GM18868 (cell line): Measurements from ENCODE around the gene SAE1.
A peak's percentile ranks its signal among the peaks of the same experiment; 100 is the strongest.
"Not testable (repeated sequence)": the region's sequence is repeated elsewhere in the genome, so short reads cannot be mapped to it uniquely, and the experiment has no call there.

ENCODE experiments used
- ATAC-seq: cut with Tn5 transposase; IDR thresholded peaks from one replicate; pipeline ENCODE4 v1.9.1; 2021; ENCODE audit warnings: mild to moderate bottlenecking, moderate library complexity; ENCODE audit not compliant: unreplicated experiment

Gene SAE1

DNA sequence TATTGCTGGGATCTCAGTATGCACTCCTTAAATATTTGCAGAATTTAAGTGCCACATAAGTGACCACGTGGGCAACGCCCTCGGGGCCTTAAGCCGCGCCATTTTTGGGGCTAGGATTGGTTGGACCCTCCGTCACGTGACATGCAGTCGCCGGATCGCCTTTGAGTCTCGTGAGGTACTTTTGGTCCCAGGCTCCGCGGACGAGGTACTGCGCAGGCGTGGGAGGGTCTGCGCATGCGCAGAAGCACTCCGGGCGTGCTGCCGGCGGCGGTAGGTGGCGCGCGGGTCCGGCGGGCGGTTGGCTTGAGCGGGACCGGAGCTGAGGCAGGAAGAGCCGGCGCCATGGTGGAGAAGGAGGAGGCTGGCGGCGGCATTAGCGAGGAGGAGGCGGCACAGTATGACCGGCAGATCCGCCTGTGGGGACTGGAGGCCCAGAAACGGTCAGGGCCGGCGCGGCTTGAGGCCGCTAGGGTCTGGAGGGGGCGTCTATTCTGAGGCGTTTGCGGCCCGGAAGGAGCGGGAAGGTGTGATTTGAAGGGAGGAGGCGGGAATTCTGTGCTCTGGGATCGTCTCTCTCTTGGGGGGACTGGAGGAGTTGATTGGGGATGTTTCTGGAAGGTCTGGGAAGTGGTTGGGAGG, at the start of gene SAE1:
Gene SAE1, plus strand, starts transcription at position 247 of the 639 bp plus-strand sequence. Its CDS starts 96 bp downstream, at position 343.
- ATAC-seq = peak; percentile 82

DNA sequence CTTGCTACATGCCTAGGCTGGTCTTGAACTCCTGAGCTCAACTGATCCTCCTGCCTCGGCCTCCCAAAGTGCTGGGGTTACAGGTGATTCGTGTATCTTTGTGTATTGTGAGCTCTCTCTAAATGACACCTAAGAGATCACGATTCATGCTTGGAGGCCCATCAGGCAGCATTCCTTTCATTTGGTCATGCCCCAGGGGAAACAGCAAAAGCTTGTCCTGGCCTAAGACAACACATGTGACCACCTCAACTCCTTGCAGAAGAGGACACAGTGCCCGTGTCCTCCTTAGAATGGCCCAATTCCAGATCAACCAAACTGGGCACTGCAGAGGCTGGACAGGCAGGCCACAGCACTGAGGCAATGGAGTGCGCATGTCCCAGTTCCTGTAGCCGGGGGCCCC, 49.5 kb upstream of the SAE1 start:
- no peak for ATAC-seq

DNA sequence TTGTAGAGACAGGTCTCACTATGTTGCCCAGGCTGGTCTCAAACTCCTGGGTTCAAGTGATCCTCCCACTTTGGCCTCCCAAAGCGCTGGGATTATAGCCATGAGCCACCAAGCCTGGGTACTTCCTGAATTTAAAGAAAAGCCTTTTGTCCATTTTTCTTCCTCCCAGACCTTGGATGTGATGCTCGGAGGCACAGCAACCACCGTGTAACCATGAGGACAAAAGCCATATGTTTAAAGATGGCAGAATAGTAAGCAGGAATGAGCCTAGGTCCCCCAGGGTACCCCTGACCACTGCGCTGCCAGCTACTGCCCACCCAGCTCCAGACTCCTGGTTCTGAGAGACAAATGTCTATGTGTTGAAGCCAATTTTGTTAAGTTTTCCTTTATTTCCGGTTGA, 48.1 kb upstream of the SAE1 start:
- no peak for ATAC-seq

DNA sequence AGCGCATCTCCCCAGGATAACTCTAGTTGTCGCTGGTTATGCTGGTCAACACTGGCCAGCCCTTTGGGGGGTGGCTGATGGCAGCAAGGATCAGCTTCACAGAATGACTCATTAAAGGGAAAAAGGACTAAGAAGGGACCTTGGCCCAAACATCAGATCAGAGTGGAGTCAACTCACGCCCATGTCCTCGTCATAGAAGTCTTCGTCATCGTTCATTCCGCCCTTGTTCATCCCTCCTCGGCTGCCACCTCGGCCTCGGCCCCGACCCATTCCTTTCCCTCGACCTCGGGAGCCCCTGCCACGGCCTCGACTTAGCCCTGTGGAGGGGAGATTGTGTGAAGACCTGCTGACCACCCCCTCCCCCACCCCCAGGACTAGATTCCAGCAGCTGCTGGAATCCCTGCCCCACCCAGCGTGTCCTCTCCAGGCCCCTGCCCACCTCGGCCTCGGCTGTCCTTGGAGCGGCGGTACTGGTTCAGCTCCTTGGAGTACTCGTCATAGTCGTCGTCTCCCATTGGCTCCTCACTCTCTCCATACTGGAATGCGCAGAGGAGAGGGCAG, 45.7 kb upstream of the SAE1 start:
- no peak for ATAC-seq

DNA sequence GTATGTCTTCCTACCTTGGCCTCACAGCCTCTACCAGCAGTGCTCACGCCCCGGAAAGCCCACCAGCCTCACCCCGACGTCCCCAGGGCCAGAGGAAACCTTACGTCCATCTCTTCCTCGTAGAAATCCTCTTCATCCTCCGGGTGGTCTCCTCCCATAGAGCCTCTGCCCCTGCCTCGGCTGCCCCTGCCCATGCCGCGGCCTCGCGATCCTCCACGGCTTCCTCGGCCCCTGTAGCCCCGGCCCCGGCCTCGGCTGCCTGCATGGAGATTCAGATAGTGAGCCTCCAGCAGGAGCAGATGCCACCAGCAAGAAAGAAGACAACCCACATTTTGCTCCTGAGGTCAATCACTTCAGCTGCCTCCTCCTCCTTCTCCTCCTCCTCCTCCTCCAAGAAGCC, 44.4 kb upstream of the SAE1 start:
- ATAC-seq = no peak

DNA sequence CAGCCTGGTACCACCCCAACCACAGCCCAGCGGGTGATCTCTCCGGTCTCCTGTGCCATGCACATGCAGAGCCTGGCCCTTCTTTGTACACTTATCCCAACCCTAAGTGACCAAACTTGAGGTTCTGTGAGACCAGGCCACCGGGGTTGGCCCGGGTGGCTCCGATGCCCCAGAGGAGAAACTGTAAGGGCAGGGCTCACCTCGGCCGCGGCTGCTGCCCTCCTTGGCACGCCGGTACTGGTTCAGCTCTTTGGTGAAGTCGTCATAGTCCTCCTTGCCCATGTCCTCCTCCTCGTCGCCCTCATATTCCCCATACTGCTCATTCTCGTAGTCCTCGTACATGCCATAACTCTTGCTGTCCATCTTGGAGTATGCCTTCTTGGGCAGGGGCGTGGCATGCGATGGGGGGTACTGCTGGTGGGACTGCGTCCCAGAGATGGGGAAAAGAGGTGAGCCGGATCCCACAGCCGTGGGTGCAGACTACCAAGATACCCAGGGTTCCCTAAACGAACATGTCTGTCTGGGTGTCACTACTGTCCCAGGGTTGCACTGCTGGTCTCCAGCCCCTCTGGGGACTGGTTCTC, 40.8 kb upstream of the SAE1 start:
- ATAC-seq = no peak

DNA sequence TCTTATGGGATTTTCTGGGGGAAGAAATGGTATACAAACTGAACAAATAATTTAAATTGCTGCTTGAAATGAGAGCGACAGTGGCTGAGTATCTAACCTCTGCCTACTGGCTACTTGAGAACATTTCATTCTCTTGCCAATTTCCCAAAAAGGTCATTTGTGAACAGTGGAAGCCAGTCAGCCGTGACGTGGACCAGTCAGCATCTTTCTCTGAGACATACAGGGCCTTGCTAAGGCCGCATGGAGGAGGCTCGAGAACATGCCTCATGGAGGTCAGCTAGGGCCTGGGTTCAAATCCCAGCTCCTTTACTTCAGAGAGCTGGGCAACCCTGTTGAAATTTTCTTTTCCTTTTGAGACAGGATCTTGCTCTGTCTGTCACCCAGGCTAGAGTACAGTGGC, 37.4 kb upstream of the SAE1 start:
- no peak for ATAC-seq

DNA sequence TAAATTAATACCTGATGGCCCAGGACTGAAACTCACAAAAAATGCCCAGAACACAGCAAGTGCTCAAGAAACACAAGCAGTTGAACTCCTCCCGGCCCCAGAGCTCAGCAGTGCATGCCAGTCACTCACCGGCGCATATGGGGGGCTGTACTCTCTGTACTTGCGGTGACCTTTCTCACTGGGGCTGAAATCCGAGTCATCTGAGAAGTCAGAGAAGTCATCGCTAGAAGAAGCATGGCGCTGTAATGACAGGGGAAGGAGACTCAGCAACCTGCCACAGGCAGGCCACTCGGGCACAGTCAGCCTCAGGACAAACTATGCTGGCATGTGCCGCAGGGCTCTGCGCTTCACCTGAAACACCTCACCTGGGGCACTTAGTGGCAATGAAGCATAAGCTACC, 36.8 kb upstream of the SAE1 start:
- ATAC-seq = no peak

DNA sequence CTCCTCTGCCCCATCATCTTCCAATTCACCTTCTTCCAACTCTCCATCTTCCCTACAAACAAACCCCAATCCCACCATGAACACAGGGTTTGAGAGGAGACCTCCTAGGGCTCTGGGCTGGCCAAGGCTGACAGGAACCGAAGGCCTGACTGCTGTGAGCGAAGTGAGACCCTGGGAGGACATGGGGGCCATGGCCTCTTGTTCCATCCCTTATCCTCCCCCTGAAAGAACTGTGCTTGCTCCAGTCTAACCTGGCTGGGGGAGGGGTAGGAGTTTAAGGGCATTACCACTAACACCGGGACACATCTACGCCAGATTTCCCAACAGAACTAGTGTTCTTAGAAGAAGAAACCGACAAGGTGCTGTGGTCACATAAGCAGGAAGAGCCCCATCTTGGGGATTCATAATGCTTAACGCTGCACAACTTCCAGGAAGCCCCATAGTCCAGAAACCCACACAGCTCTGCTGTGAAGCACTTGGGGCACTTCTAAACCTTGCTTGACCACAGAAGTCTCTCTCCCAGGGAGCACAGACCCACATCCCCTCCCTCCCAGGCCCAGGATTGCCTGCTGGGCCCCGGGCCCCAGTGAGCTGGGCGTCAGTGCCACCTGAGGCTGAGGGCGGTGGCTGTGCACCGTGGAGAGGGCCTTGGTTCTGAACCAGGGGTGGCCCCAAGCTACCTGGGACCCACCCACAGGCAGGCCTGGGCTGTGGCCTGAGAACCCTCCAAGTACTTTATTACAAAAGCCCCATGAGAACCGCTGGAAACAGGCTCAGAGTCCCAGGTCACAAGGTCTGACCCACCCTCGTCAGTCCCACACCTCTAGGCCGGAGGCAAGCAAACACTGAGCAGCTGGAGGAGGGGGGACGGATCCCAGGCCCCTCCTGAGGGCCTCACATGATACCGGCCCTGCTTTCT, 35.8 kb upstream of the SAE1 start:
- ATAC-seq = no peak

DNA sequence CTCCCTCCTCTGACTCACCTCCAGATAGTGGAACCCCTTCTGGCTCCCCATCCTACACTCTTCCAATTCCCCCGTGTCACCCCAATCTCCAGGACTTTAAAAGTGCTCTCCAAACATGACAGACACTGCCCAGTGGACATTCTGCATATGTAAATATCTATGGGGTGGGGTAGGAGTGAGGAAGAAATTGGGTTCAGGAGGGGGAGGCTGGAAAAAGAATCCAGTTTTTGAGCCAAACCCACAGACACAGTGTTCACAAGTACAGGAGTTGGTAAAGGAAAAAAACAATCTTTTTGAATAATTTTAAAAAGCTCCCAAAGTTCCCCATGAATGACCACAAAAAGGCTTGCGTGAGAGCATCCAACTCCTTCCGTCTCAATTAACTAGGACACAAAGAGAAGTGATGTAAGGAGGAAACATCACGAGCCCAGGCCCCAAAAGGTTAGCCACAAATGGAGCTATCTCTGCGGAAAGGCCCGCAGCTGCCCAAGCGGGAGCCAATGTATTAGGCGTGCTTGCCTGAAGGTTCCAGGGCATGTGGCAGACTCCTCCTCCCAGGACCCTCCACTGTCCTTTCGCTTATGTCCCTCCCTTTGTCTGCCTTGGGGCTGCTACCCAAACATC, 35.0 kb upstream of the SAE1 start:
- ATAC-seq = no peak

DNA sequence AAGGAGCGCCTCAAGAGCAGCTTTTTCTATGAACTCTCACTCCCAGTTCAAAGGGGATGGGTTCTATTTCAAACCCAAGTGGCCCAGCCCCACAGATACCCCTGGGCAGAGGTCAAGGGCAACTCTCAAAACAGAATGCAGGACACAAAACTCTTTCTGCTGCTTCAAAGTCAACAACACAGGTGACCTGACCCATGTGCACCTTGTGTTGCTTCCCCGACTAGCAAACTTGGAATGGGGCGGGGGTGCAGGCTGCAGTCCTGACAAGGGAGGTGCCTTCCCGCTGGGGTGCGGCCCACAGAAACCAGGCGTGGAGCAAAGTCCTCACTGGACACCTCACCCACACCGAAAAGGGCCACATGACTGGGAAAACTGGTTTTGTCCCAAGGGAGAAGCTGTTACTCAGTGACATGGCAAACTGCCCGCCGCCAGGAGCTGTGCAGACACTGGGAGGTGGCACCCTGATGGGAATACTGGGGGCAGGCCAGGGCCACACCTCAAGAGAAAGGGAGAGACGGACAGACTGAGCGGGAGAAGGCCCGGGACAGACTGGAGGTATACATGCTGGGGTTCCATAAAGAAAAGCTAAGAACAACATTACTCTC, 34.4 kb upstream of the SAE1 start:
- no peak for ATAC-seq

DNA sequence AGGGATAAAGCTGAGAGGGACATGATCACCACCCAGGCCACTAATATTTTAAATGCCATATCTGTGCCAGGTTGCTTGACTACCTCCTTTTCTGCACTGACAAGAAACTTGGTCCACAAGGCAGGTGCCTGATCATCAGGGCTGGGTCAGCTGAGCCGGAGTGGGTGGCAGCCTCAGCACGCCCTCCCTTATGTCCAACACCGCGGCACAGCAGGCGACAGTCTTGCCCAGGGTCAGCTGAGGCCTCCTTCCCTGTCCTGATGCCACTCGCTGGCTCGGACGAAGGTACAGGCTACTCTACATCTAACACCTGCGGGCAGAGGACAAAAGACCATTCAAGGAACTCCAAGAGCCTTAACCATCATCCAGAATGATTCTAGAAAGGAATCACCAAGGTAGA, 33.9 kb upstream of the SAE1 start:
- no peak for ATAC-seq

DNA sequence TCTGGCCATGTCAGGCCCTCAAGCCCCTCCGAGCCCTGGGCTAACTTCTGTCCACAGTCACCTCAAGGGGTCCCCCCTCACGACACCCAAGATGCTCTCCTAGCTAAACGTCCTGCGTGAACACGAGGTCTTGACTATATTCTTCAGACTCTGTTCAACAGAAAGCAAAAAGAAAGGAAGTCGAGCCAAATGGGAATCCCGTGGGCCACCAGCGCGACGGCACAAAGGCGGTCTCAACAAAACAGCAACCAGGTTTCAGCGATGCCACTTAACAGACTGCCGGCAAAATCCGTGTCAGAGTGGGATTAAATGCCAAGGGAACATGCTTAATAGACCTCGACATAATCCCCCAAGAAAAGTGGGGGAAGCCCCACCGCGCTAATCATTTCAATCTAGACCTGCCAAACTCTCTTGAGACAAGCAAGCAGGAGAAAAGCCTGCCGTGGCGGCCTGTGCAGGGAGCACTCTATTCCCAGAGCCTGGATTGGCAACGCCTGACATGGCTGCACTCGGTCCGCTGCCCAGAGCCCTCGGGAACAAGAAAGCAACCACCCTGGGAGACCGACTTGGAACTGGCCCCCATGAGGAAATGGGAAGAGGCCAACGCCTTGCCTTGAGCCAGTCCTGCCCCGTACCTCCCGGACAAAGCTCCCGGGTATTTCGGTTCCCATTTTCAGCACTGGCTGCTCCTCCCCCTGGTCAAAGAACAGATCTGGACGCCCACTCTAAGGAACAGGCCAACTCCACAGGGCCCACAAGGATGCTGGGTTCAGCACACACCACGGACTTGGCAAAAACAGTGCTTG, 33.0 kb upstream of the SAE1 start:
- ATAC-seq = no peak

DNA sequence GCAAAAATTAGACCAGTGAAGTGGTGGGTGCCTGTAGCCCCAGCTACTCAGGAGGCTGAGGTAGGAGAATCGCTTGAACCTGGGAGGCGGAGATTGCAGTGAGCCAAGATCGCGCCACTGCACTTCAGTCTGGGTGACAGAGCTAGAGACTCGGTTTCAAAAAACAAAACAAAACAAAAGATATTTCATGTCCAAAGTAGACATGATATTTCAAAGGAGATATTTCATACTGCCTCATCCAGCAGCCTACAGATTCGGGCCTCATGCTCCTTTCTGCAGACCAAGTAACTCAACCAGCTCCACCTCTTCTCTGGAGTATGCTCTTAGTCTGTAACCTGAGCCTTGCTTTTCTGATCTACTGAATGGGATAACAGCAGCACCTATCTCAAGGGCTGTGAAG, 32.0 kb upstream of the SAE1 start:
- no peak for ATAC-seq

DNA sequence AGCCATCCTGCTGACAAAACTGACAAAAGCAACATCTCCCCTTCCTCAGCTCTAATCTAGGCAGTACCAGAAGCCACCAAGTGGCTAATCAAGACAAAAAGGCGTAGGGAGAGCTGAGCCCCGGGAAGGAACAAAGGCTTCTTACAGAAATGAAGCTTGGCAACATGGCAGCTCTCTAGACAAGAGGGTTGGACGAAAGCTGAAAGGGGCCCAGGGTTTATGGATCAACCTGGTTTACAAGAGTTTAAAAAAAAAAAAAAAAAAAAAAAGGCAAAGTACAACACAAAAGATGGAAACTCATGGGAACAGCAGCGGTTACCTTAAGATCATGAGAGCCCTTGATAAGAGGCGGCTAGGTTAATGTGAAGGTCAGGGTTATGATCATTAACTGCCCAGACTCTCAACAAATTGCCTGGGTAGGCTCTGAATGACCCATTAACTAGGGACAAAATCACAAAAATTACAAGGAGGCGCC, 31.0 kb upstream of the SAE1 start:
- ATAC-seq = no peak

DNA sequence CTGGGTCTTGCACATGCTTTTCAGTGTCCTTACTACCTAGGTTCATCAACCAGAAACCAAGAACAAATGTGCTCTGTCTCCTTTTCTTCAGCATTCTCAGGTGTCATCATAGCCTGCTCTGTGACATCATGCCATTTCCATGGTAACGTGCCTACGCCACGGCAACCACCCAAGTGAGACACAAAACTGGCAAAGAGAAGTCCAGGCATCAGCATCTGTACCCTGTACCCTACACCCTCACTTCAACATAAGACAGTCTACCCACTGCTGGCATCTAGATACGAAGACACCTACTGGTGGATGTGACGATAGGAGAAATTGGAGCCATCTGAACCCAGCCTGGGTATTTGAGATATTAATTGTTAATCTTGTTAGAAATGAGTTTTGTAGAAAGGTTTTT, 30.3 kb upstream of the SAE1 start:
- no peak for ATAC-seq

DNA sequence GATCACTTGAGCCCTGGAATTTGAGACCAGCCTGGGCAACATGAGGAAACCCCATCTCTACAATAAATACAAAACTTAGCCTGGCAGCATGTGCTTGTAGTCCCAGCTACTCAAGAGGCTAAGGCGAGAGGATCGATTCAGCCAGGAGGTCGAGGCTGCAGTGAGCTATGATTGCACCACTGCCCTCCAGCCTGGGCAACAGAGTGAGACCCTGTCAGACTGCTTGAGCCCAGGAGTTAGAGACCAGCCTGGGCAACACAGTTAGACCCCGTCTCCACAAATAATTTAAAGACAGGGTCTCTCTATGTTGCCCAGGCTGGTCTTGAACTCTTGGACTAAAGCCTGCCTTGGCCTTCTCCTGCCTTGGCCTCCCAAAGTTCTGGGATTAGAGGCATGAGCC, 29.5 kb upstream of the SAE1 start:
- not testable (repeated sequence) for ATAC-seq

DNA sequence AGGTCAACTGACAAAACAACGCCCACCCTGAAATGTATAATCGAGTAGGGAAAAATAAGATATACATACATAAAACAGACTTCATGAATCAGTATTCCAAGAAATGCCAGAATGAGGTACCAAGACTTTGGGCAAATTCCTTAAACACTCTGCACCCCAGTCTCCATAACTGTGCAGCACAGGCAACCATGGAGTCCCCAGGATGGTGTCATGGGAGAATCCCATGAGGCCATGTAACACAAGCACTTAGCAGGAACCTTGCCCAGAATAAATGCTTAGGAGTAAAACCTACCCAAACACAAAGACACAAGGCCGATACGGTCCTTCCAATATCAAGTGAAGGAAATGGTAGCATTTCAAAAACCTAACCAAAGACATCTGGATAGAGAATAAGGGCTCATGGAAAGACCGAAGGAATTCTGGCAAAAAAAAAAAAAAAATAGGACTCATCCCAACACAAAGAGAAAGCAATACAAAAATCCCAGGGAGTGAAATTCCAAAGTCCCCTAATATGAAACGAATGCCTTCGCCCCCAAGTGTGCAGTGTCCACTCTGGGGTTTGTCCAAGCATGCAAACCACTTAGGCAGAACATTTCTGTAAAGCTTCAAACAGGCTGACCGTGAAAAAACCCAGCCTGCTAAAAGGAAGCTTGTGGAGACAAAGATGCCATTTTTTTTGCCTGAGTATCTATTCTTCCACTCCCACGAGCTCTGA, 28.1 kb upstream of the SAE1 start:
- no peak for ATAC-seq

DNA sequence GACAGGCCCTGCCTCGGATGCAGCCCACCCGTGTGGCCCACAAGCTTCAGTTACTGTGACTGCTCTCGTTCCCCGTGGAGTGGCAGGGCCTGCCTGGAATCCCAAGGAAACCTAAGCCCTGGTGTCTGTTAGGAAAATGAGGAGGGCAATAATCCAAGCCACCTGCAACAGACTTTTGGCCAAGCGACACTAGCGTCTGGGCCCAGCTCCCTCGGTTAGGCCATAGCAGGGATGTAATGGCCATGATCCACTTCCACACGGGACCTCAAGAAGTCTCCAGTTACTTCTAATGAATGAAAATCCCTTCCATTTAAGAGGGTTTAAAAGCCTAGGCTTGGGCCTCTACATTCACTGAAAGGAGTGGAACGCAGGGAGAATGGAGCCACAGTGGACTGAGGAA, 26.0 kb upstream of the SAE1 start:
- no peak for ATAC-seq
